Upper lobe of right lung (tissue), 1 donor: Measurements from ENCODE around the gene MYOT. TPM values are rescaled to one million over a fixed set of nuclear protein-coding genes. Genes with fewer than 3 reads are reported as not detected.

Experiments
- ATAC-seq: fragments of 200-7000 bp; cut with Tn5 transposase; one replicate; pipeline ENCODE4 v1.9.1; 2020; ENCODE audit warnings: mild to moderate bottlenecking, moderate library complexity
- DNase-seq: peaks from one replicate; pipeline ENCODE4 v3.0.0-alpha.2; 2020
- H3K27ac ChIP-seq: fragments of 200-600 bp; one replicate; pipeline ENCODE4 v1.8.0; 2022
- H3K27me3 ChIP-seq: fragments of 200-600 bp; one replicate; pipeline ENCODE4 v1.8.0; 2022; ENCODE audit warnings: mild to moderate bottlenecking
- H3K36me3 ChIP-seq: fragments of 200-600 bp; one replicate; pipeline ENCODE4 v1.8.0; 2022
- H3K4me1 ChIP-seq: fragments of 200-600 bp; one replicate; pipeline ENCODE4 v1.8.0; 2022
- H3K4me3 ChIP-seq: fragments of 200-600 bp; one replicate; pipeline ENCODE4 v1.8.0; 2022; ENCODE audit warnings: mild to moderate bottlenecking
- H3K9me3 ChIP-seq: fragments of 200-600 bp; one replicate; pipeline ENCODE4 v1.8.0; 2022
- CTCF ChIP-seq: fragments of 200-600 bp; IDR thresholded peaks from one replicate; pipeline ENCODE4 v1.8.0; 2022; ENCODE audit warnings: antibody characterized with exemption
- intact Hi-C: fragments of 100-400 bp; cut with DNase I; formaldehyde crosslinking; loops from one replicate; pipeline ENCODE4 v1.11.0; 2022
- total RNA-seq: library from RNA; stranded (reverse); fragmentation: NEBNext Ultra II Directional; extraction: Animal tissue kit (Norgen Biotek cat#: 25700); gene quantifications from one replicate; pipeline ENCODE4 v1.2.1, GENCODE V29; 2021
- donor health status: DM: no; HTN: yes; CAD: no; lungs with severe emphysema.

MYOT gene
- total RNA-seq, 1 donor from 2014 or later, result not detected

DNA sequence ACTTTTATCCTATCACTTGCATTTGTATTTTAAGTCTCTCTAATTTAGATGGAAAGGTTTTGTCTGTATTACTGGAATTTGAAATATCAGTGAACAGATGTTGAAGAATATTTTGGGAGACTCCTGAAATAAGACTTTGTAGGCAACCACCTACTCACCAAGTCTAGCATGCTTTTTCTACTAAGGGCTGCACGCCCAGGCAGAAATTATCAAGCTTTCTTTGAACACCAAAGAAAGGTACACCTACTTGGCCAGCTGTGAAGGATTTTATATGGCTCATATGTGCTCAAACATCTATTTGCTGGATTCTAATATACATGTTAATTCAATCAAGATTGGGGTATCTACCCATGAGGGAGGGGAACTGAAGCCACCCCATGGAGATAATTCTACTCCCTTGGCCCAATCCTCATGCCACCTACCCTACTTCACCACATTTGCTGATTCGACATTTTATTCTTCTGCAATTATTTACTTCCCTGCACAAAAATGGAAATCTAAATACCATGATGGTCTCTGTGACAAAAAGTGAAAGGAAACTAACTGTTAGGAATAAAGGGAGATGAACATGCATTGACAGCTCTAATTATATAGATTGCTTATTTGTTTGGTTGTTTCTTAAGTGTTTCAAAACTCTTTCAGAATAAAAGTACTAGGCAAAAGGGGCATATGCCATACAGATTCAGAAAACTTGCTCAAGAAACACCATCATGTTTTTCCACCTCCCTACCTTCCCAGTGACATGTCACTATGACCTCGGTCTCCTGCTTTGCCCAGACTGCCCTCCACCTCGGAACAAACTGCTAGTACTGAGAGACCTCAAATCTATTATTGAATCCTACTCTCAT is 895 bp upstream of the MYOT start:
- H3K27ac ChIP-seq, result no peak overlapping the region
- DNase-seq, result no peak
- intact Hi-C loops, result no loop called here
- no peak overlapping the region for H3K4me3 ChIP-seq
- ATAC-seq, result no peak
- H3K9me3 ChIP-seq, result no peaks in the 10 kb centered on the region
- no peaks in the 10 kb centered on the region for H3K27me3 ChIP-seq
- no peak for TF ChIP-seq CTCF
- H3K4me1 ChIP-seq, result no peaks in the 10 kb centered on the region
- H3K36me3 ChIP-seq, result no peaks in the 10 kb centered on the region

DNA sequence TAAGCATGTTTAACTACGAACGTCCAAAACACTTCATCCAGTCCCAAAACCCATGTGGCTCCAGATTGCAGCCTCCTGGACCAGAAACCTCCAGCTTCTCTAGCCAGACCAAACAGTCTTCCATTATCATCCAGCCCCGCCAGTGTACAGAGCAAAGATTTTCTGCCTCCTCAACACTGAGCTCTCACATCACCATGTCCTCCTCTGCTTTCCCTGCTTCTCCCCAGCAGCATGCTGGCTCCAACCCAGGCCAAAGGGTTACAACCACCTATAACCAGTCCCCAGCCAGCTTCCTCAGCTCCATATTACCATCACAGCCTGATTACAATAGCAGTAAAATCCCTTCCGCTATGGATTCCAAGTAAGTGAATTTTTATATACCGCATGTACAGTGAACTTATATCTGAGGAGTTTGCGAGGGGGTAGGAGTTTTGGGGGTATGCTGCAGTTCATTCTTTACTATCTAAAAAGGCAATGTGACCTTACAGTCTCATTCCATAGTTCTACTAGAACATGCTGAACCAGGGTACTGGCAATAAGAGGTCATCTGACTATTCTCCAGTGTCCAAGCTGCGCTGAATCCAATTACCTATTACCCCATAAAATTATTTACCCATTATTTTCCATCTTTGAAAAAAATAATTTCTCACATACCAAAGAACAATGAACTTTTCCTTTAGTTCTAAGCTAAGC is 3.1 kb downstream of the MYOT start:
- Histone ChIP-seq H3K4me3 (no peak overlapping the region), H3K27ac (no peak overlapping the region), H3K27me3 (no peaks in the 10 kb centered on the region), H3K36me3 (no peaks in the 10 kb centered on the region), H3K9me3 (no peaks in the 10 kb centered on the region), H3K4me1 (no peaks in the 10 kb centered on the region)
- DNase-seq, result no peak
- ATAC-seq, result no peak
- TF ChIP-seq CTCF, result no peak
- intact Hi-C loops, result no loop called here

- H3K27ac ChIP-seq, result no peak overlapping the region
- no peaks in the 10 kb centered on the region for H3K36me3 ChIP-seq
- no peaks in the 10 kb centered on the region for H3K9me3 ChIP-seq
- no peak overlapping the region for H3K4me3 ChIP-seq
- ATAC-seq (no peak), DNase-seq (no peak)
- no peaks in the 10 kb centered on the region for H3K27me3 ChIP-seq
- no peaks in the 10 kb centered on the region for H3K4me1 ChIP-seq
- no peak for TF ChIP-seq CTCF
- intact Hi-C loops, result no loop called here
Measured at GRCh38 chr5:137871571-137871970, 3.9 kb downstream of the MYOT start.

DNA sequence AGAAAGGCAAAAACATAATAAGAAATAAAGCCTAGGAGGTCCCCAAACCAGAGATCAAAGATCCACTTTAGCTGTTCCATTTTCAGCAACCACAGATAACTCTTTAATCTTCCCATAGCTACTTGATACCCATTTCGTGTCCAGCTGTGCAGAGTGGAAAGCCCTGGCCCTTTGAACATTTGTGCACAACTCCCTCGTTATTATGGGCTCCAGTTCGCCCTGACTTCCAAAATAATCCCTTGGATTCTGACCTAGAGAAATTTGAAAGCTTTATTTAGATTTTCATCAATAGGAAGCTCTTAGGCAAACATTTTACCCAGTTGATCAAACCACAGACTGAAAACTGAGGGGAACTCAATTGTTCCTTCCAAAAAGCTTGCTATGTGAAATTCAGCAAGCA is 4.8 kb downstream of the MYOT start:
- no peak for TF ChIP-seq CTCF
- DNase-seq, result no peak
- Histone ChIP-seq H3K27me3 (no peaks in the 10 kb centered on the region), H3K9me3 (no peaks in the 10 kb centered on the region), H3K27ac (no peak overlapping the region), H3K4me1 (no peaks in the 10 kb centered on the region), H3K36me3 (no peaks in the 10 kb centered on the region), H3K4me3 (no peak overlapping the region)
- no peak for ATAC-seq
- intact Hi-C loops, result no loop called here

GRCh38 chr5:137876101-137876500 is 8.4 kb downstream of the MYOT start:
- Histone ChIP-seq H3K27me3 (no peaks in the 10 kb centered on the region), H3K4me1 (no peaks in the 10 kb centered on the region), H3K4me3 (no peak overlapping the region), H3K9me3 (no peaks in the 10 kb centered on the region), H3K36me3 (no peaks in the 10 kb centered on the region), H3K27ac (no peak overlapping the region)
- no peak for TF ChIP-seq CTCF
- ATAC-seq (no peak), DNase-seq (no peak)
- intact Hi-C loops, result no loop called here
